Neuronal stem cell (in vitro differentiated cells): ENCODE data around the gene PTPRM.

ENCODE experiments used
- DNase-seq: peaks from one replicate; pipeline ENCODE4 v3.0.0-alpha.2; 2013; ENCODE audit warnings: low spot score
- H2AFZ ChIP-seq: one replicate; pipeline ENCODE4 v1.6.1; 2013; ENCODE audit warnings: mild to moderate bottlenecking, low read length, inconsistent platforms
- H2AK5ac ChIP-seq: 2 replicates; pipeline ENCODE4 v1.6.1; 2013; ENCODE audit warnings: low read depth, mild to moderate bottlenecking, inconsistent platforms, low read length, moderate library complexity, mixed read lengths
- H2BK120ac ChIP-seq: 2 replicates; pipeline ENCODE4 v1.6.1; 2013; ENCODE audit warnings: low read depth, mild to moderate bottlenecking, inconsistent platforms, low read length, moderate library complexity, mixed read lengths
- H2BK12ac ChIP-seq: one replicate; pipeline ENCODE4 v1.6.1; 2013; ENCODE audit warnings: low read length, inconsistent platforms
- H2BK15ac ChIP-seq: 2 replicates; pipeline ENCODE4 v1.6.1; 2013; ENCODE audit warnings: mild to moderate bottlenecking, low read length, inconsistent platforms, mixed read lengths
- H2BK5ac ChIP-seq: one replicate; pipeline ENCODE4 v1.6.1; 2013; ENCODE audit warnings: inconsistent platforms, mild to moderate bottlenecking, low read length, moderate library complexity
- H3K14ac ChIP-seq: one replicate; pipeline ENCODE4 v1.6.1; 2013; ENCODE audit warnings: low read length, inconsistent platforms
- H3K18ac ChIP-seq: 2 replicates; pipeline ENCODE4 v1.6.1; 2013; ENCODE audit warnings: low read length, inconsistent platforms
- H3K23ac ChIP-seq: 2 replicates; pipeline ENCODE4 v1.6.1; 2013; ENCODE audit warnings: low read depth, mild to moderate bottlenecking, mixed read lengths, low read length, inconsistent platforms; ENCODE audit not compliant: poor library complexity
- H3K27ac ChIP-seq: replicated peaks from 3 replicates; pipeline ENCODE4 v1.5.1; 2013; ENCODE audit warnings: low read length, inconsistent platforms
- H3K27me3 ChIP-seq, 3 experiments: 2 replicates each; pipeline ENCODE4 v1.6.1; 2013; ENCODE audit warnings: low read length in 3 of 3, mild to moderate bottlenecking in 2 of 3, inconsistent platforms in 1 of 3, low read depth in 1 of 3, mixed read lengths in 1 of 3, moderate library complexity in 1 of 3; ENCODE audit not compliant: control insufficient read depth in 3 of 3, insufficient read depth in 3 of 3
- H3K36me3 ChIP-seq, 2 donors: replicated peaks in 1 of 2; 2 replicates each; pipeline ENCODE4 v1.6.1; 2013; ENCODE audit warnings: low read length in 2 of 2; ENCODE audit not compliant: control insufficient read depth in 2 of 2, insufficient read depth in 2 of 2
- H3K4ac ChIP-seq: 2 replicates; pipeline ENCODE4 v1.6.1; 2013; ENCODE audit warnings: inconsistent platforms, mild to moderate bottlenecking, low read length, moderate library complexity
- H3K4me1 ChIP-seq, 2 donors: 1 replicate in 1 of 2; 2 replicates in 1 of 2; pipeline ENCODE4 v1.6.1; 2013; ENCODE audit warnings: low read length in 2 of 2, low read depth in 1 of 2; ENCODE audit not compliant: control insufficient read depth in 2 of 2, insufficient read depth in 1 of 2
- H3K4me2 ChIP-seq: one replicate; pipeline ENCODE4 v1.6.1; 2013; ENCODE audit warnings: mild to moderate bottlenecking, low read length, inconsistent platforms; ENCODE audit not compliant: insufficient read depth, poor library complexity, severe bottlenecking
- H3K4me3 ChIP-seq, 2 donors: 2 replicates each; pipeline ENCODE4 v1.5.1; 2013; ENCODE audit warnings: low read length in 2 of 2, mild to moderate bottlenecking in 2 of 2, inconsistent platforms in 1 of 2, moderate library complexity in 1 of 2
- H3K79me1 ChIP-seq: one replicate; pipeline ENCODE4 v1.6.1; 2013; ENCODE audit warnings: low read depth, mild to moderate bottlenecking, inconsistent platforms, low read length, moderate library complexity
- H3K9ac ChIP-seq: one replicate; pipeline ENCODE4 v1.6.1; 2013; ENCODE audit warnings: mild to moderate bottlenecking, low read depth, low read length, inconsistent platforms; ENCODE audit not compliant: poor library complexity
- H3K9me3 ChIP-seq, 2 donors: replicated peaks in 1 of 2; 2 replicates each; pipeline versions ENCODE3 to v1.6.1; 2013; ENCODE audit warnings: low read length in 2 of 2, mild to moderate bottlenecking in 2 of 2, inconsistent platforms in 1 of 2, low read depth in 1 of 2, mixed read lengths in 1 of 2, moderate library complexity in 1 of 2; ENCODE audit not compliant: control insufficient read depth in 2 of 2, insufficient read depth in 1 of 2
- H4K8ac ChIP-seq: one replicate; pipeline ENCODE4 v1.6.1; 2013; ENCODE audit warnings: low read depth, mild to moderate bottlenecking, inconsistent platforms, low read length, moderate library complexity
- H4K91ac ChIP-seq: one replicate; pipeline ENCODE4 v1.6.1; 2013; ENCODE audit warnings: low read length, low read depth, mild to moderate bottlenecking, inconsistent platforms; ENCODE audit not compliant: poor library complexity
- WGBS, 2 donors: extraction: QIAGEN DNeasy Blood & Tissue Kit; methylation state at CpG; one replicate each; pipeline ENCODE4 v1.1.7; 2013; ENCODE audit warnings: missing lambda C conversion rate in 2 of 2, mixed read lengths in 1 of 2; ENCODE audit not compliant: insufficient read length in 2 of 2, insufficient replicate concordance in 1 of 2; ENCODE audit errors: extremely low coverage in 2 of 2; 5-methylcytosine and 5-hydroxymethylcytosine counted together

Gene PTPRM

GRCh38 chr18:7857562-7857961 lies 290.4 kb downstream of the PTPRM start:
- H3K23ac ChIP-seq, result no peak overlapping the region
- no peak overlapping the region for H3K18ac ChIP-seq
- H2BK120ac ChIP-seq, result no peak overlapping the region
- no peak overlapping the region for H3K27ac ChIP-seq
- no peaks in the 10 kb centered on the region for H3K79me1 ChIP-seq
- no peak overlapping the region for H2AFZ ChIP-seq
- no peak overlapping the region for H2BK12ac ChIP-seq
- H3K36me3 ChIP-seq, result no peaks in the 10 kb centered on the region
- H3K4ac ChIP-seq, result no peak overlapping the region
- peaks cover 0 to 3% of the 10 kb centered on the region in 2 donors for H3K4me1 ChIP-seq
- WGBS, 2 donors, result no CpG with 5 or more reads among the region's 1 CpG
- no peak overlapping the region for H3K4me3 ChIP-seq
- no peaks in the 10 kb centered on the region for H3K27me3 ChIP-seq
- H3K4me2 ChIP-seq, result no peak overlapping the region
- no peak overlapping the region for H2AK5ac ChIP-seq
- no peak overlapping the region for H4K91ac ChIP-seq
- no peak overlapping the region for H4K8ac ChIP-seq
- H3K9me3 ChIP-seq, result peaks cover 0 to 2% of the 10 kb centered on the region in 2 donors
- H2BK5ac ChIP-seq, result no peak overlapping the region
- no peak overlapping the region for H3K9ac ChIP-seq
- H3K14ac ChIP-seq, result no peak overlapping the region
- no peak overlapping the region for H2BK15ac ChIP-seq
- DNase-seq, result no peak

DNA sequence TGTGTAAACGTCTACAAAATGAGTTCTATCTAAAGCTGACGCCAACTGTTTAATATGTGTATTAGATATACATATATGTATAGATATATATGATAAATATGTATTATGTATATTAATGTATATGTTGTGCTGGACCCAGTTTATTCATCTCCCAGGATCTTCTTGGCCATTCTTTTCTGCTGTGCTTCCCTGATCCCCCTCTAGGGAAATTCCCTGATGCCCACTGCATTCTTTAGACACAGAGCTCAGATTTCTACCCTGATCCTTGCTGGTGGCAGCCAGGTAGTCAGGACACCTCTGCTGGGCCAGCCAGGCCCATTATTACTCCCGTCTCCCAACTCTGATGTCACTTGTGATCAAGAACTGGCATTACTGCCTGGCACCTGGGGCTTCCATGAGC lies 292.0 kb downstream of the PTPRM start:
- WGBS, 2 donors, result no CpG with 5 or more reads among the region's 3 CpGs
- no peak overlapping the region for H2AK5ac ChIP-seq
- H4K91ac ChIP-seq, result no peak overlapping the region

GRCh38 chr18:7870266-7870665 lies 303.1 kb downstream of the PTPRM start:
- Histone ChIP-seq H2BK5ac (no peak overlapping the region), H3K4me1 (peaks cover 5 to 7% of the 10 kb centered on the region in 2 donors), H2AFZ (no peak overlapping the region), H3K18ac (no peak overlapping the region), H3K79me1 (no peaks in the 10 kb centered on the region), H3K4me3 (no peak overlapping the region), H3K4ac (no peak overlapping the region), H3K27ac (no peak overlapping the region), H3K4me2 (no peak overlapping the region), H3K9me3 (no peaks in the 10 kb centered on the region), H3K36me3 (no peaks in the 10 kb centered on the region), H3K23ac (no peak overlapping the region), H3K9ac (no peak overlapping the region), H2BK12ac (no peak overlapping the region), H4K91ac (no peak overlapping the region), H4K8ac (no peak overlapping the region), H3K27me3 (no peaks in the 10 kb centered on the region), H2AK5ac (no peak overlapping the region), H2BK15ac (no peak overlapping the region), H3K14ac (no peak overlapping the region), H2BK120ac (no peak overlapping the region)
- no CpG with 5 or more reads among the region's 1 CpG for WGBS, 2 donors
- DNase-seq, result no peak

More for the DNA sequence above, 292.0 kb downstream of the PTPRM start:
- Histone ChIP-seq H3K23ac (no peak overlapping the region), H3K36me3 (no peaks in the 10 kb centered on the region), H2AFZ (no peak overlapping the region), H3K9me3 (peaks cover 0 to 2% of the 10 kb centered on the region in 2 donors), H3K4me1 (peaks cover 0 to 3% of the 10 kb centered on the region in 2 donors), H4K8ac (no peak overlapping the region), H3K4me2 (no peak overlapping the region), H3K18ac (no peak overlapping the region), H2BK15ac (no peak overlapping the region), H2BK120ac (no peak overlapping the region), H3K27me3 (no peaks in the 10 kb centered on the region), H2BK12ac (no peak overlapping the region), H3K9ac (no peak overlapping the region), H3K4ac (no peak overlapping the region), H3K27ac (no peak overlapping the region), H3K4me3 (no peak overlapping the region), H3K79me1 (no peaks in the 10 kb centered on the region), H3K14ac (no peak overlapping the region), H2BK5ac (no peak overlapping the region)
- no peak for DNase-seq

DNA sequence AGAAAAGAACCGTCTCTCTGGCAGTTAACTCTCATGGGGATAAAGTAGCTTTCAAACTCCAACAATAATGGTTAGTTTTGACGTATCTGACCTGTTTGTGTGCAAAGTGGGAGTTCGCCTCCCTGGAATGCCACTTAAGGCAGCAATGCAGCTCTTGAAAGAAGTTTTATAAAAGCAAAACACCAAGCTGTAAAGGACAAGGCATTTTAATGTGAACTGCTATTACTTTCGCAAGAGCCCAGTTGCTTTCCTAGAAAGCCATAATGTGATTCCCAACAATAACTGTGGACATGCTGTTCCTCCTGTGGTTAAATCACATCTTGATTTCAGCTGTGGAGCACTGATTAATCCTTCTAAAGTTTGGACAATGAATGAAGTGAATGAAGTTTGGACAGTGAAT lies 303.7 kb downstream of the PTPRM start:
- no peak overlapping the region for H3K23ac ChIP-seq
- H3K18ac ChIP-seq, result no peak overlapping the region
- no CpG with 5 or more reads among the region's 4 CpGs for WGBS, 2 donors
- H3K27me3 ChIP-seq, result no peaks in the 10 kb centered on the region
- no peak overlapping the region for H3K27ac ChIP-seq
- DNase-seq, result no peak
- H3K4me3 ChIP-seq, result no peak overlapping the region
- no peaks in the 10 kb centered on the region for H3K36me3 ChIP-seq
- H3K4me1 ChIP-seq, result peaks cover 5 to 7% of the 10 kb centered on the region in 2 donors
- no peak overlapping the region for H2BK12ac ChIP-seq
- H2AFZ ChIP-seq, result peak overlapping the region; percentile 68
- no peak overlapping the region for H2BK15ac ChIP-seq
- H3K4me2 ChIP-seq, result no peak overlapping the region
- H2BK5ac ChIP-seq, result no peak overlapping the region
- H4K91ac ChIP-seq, result no peak overlapping the region
- no peak overlapping the region for H3K14ac ChIP-seq
- no peak overlapping the region for H2AK5ac ChIP-seq
- no peak overlapping the region for H3K9ac ChIP-seq
- H4K8ac ChIP-seq, result no peak overlapping the region
- no peaks in the 10 kb centered on the region for H3K9me3 ChIP-seq
- no peak overlapping the region for H3K4ac ChIP-seq
- H3K79me1 ChIP-seq, result no peaks in the 10 kb centered on the region
- H2BK120ac ChIP-seq, result no peak overlapping the region
